Measurements from ENCODE around the gene HCK.
A peak's percentile ranks its signal among the peaks of the same experiment; 100 is the strongest.

Gene HCK

DNA sequence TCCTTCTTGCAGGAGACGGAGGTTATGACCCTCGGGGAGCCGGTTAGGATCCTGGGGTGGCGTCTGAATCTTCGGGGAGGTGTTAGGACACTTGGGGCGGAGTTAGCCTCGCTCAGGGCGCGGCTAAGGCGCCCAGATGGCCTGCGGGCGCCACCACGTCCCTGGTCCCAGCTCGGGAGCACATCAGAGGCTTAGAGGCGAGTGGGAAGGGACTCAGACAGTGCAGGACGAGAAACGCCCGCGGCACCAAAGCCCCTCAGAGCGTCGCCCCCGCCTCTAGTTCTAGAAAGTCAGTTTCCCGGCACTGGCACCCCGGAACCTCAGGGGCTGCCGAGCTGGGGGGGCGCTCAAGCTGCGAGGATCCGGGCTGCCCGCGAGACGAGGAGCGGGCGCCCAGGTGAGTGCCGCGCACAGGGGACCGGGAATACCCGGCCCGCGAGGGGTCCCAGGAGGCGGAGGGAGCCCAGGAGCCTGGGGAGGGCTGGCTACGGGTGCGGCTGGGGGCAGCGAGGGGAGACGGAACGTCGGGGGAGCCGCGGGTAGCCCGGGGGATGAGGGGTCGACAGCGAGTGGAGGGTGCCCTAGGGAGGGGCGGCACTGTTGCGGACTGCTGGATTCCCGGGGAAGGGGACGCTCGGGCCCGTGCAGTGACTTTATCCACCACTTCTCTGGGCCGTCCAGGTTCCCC lies at the start of gene HCK:
HCK (plus strand) TSS at position 153 of the 688 bp plus-strand sequence.
- Mint-ChIP-seq H3K9me3 (no peaks in the 10 kb centered on the region), H3K27me3 (peaks cover 72% of the 10 kb centered on the region), H3K4me1 (peaks cover 24% of the 10 kb centered on the region), H3K4me3 (peak within 1 kb of the TSS; percentile 67 to 86), H3K27ac (peak within 1 kb of the TSS in 1 of 2 donors; percentile 37)
- DNase-seq (no peak), ATAC-seq (peak; percentile 57)

DNA sequence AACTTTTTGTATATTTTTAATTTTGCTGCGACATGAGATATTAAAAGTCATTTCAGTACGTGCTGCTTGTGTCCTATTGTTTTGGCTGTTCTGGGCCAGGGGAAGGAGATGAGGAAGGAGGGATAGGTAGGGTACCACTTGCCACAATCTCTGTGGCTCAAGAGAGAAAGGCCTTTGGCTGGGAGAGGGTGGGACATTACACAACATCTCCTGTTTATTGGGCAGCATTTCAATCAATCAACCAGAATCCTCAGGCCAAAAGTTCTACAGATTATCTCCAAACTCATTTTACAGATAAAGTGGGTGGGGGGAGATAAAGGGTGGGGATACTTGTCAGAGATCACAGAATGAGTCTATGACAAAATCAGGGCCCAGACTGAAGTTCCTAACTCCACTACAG lies 48.7 kb upstream of the HCK start:
- DNase-seq (no peak), ATAC-seq (no peak)
- no peaks in the 10 kb centered on the region for H3K9me3 Mint-ChIP-seq
- H3K27ac Mint-ChIP-seq, result no peak overlapping the region
- H3K4me1 Mint-ChIP-seq, result peaks cover 7% of the 10 kb centered on the region
- no peak overlapping the region for H3K4me3 Mint-ChIP-seq
- peaks cover 8% of the 10 kb centered on the region for H3K27me3 Mint-ChIP-seq

DNA sequence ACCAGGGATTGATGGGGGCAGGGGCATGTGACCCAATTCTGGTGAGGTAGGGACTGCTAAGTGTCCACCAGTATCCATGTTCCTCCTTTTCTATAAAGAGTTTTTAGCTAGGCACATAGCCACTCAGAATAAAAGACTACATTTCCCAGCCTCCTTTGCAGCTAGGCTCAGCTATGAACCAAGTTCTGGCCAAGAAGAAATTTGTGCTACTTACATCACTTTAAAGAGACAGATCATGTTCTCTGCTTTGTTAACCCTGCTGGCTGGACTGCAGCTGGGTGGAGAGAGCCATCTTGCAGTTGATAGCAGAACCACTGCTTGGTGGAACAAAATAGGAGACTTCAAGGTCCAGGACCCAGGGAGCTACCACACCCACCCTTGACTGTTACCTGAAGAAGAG lies 47.1 kb upstream of the HCK start:
- DNase-seq (no peak), ATAC-seq (no peak)
- Mint-ChIP-seq H3K27me3 (peaks cover 8% of the 10 kb centered on the region), H3K9me3 (no peaks in the 10 kb centered on the region), H3K27ac (no peak overlapping the region), H3K4me3 (no peak overlapping the region), H3K4me1 (peaks cover 7% of the 10 kb centered on the region)

DNA sequence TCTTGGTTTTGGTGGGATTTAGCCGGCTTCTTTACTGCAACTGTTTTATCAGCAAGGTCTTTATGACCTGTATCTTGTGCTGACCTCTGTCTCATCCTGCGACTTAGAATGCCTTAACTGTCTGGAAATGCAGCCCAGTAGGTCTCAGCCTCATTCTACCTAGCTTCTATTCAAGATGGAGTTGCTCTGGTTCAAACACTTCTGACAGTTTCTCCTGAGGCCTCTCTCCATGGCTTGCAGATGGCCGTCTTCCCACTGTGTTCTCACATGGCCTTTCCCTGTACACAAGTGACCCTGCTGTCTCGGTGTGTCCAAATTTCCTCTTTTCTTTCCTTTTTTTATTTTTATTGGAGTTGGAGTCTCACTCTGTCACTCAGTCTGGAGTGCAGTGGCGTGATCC lies 46.0 kb upstream of the HCK start:
- ATAC-seq (no peak), DNase-seq (no peak)
- Mint-ChIP-seq H3K4me1 (peaks cover 7% of the 10 kb centered on the region), H3K27me3 (peaks cover 8% of the 10 kb centered on the region), H3K9me3 (no peaks in the 10 kb centered on the region), H3K4me3 (no peak overlapping the region), H3K27ac (no peak overlapping the region)

DNA sequence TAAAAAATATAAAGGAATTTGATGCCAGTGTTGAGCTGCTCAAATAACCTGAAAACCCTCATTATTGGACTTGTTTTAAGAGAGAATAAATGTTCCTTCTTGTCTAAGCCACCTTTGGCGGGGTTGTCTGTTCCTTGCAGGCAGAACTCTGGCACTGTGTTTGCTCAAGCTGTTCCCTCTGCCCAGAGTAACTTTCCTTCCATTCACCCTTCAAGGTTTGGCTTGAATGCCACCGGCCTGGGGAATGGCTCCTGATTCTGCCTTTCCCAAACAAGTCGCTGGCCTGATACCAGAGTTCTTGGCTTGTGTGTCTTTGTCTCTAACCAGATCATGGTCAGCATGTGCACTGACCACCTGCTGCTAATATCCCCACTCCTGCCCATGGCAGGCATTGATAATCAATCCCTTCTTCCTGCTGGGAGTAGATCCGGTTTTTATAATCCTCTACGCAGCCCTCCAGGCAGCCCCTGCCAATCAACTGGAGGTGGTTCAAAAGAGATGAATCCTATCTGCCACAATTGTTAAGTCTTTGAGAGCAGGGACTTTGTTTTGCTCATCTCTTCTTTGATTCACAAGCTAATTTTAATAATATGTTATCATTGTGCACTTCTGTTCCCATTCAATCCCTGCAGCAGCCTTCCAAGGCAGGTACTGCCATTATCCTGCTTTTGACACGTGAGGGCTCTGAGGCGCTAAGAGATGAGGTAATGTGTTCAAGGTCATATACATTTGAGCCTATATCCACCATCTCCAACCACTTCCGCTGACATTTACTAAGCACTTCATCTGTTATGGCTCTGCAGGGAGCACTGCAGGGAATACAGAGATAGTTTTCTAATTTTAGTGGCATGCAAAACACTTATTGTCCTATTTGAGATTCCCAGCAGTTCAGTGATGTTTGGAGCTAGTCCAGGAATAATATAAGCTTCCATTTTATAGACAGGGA lies 44.9 kb upstream of the HCK start:
- DNase-seq (no peak), ATAC-seq (no peak)
- no peak overlapping the region for H3K4me3 Mint-ChIP-seq
- no peak overlapping the region for H3K27ac Mint-ChIP-seq
- no peaks in the 10 kb centered on the region for H3K9me3 Mint-ChIP-seq
- peaks cover 8% of the 10 kb centered on the region for H3K27me3 Mint-ChIP-seq
- peaks cover 7% of the 10 kb centered on the region for H3K4me1 Mint-ChIP-seq

DNA sequence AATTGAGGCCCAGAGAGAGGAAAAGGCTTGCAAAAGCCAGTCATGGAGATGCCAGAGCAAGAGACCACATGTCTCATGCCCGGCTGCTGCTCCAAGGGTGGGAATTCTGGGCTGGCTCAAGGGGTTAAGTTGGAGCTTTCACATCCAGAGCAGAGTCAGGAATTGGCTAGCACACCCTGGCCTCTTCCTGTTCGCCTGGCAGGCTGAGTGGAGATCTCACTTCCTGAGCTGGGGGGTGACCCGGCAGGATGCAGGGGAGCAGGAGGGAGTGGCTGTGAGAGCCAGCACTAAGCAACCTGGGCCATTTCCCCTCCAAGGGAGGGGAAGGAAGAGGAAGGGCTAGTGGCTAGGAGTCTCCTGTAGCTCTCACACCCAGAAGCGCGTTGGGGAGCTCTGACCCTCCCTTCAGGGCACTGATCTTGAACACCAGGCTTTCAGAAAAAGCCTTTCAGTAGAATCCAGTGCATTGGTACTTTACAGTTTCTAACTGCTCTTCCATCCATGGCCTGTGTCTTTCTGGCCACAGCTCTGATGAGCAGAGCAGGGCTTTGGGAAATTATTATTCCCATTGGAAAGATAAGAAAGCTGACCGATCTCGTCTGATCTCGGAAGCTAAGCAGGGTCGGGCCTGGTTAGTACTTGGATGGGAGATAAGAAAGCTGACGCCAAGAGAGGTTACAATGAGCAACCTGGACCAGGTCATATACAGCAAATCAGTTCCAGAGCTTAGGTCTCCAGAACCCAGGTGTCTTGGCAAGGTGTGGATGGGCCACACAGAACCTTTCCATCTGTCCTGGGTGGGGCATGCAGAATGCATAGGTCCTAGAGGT lies 44.0 kb upstream of the HCK start:
- no peak for DNase-seq
- Mint-ChIP-seq H3K27ac (no peak overlapping the region), H3K27me3 (peaks cover 8% of the 10 kb centered on the region), H3K9me3 (no peaks in the 10 kb centered on the region), H3K4me1 (peaks cover 7% of the 10 kb centered on the region), H3K4me3 (no peak overlapping the region)
- no peak for ATAC-seq

DNA sequence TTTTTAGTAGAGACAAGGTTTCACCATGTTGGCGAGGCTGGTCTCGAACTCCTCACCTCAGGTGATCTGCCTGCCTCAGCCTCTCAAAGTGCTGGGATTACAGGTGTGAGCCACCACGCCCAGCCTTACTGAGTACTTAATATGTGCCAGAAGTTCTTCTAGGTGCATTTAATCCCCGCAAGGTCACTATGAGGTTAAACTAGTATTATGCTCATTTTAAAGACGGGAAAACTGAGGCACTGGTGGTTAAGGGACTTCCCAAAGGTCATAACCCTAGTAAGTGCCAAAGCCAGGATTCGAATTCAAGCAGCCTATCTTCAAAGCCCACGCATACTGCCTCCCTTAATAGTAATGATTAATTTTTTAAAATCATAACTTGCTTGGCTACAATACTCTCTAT lies 42.5 kb upstream of the HCK start:
- ATAC-seq (no peak), DNase-seq (no peak)
- Mint-ChIP-seq H3K27me3 (peaks cover 9% of the 10 kb centered on the region), H3K27ac (no peak overlapping the region), H3K4me3 (no peak overlapping the region), H3K4me1 (peaks cover 7% of the 10 kb centered on the region), H3K9me3 (no peaks in the 10 kb centered on the region)

DNA sequence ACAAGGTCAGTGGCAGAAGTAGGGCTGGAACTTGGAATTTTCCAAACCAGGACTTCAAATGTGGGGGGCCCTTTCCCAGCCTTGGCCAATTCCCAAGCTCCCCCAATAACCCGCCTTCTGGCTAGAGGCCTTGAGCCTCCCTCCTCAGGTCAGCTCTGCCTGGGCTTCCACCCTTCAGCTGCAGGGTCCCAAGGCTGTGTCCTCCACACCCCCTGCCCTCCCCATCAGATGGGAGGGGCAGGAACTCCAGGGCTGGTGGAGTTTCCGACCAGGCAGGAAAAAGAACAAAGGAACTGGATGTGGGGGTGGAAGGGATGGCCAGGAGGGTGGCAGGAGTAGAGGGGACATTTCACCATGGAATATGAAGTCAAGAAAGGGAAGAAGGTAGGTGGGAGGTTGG lies 41.9 kb upstream of the HCK start, which contains the start of gene CCM2L:
CCM2L (plus strand) TSS at position 338 of the 400 bp plus-strand sequence; CDS start at position 355, 17 bp downstream.
- ATAC-seq, result no peak
- Mint-ChIP-seq H3K4me1 (peaks cover 7% of the 10 kb centered on the region), H3K27me3 (peaks cover 15% of the 10 kb centered on the region), H3K27ac (no peak within 1 kb of the TSS), H3K9me3 (no peaks in the 10 kb centered on the region), H3K4me3 (no peak within 1 kb of the TSS)
- DNase-seq, result no peak

DNA sequence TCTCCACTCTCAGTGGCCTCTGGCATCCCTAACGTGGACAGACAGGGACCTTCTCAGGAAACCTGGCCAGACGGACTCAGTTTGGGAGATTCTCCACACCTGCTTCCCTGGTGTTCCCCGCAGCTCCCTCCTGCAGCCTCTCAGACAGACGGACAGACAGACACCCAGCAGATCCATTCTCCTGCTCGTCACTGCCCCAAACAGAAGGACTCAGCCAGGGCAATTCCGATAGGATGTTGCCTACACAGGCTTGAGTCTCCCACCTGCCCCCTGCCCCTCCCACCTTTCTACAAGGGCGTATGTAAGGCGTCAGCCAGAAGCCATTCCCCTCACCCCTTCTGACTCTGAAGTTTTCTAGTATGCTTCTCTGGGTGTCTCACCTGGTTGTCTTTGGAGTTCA lies 41.4 kb upstream of the HCK start:
- H3K27ac Mint-ChIP-seq, result no peak overlapping the region
- no peaks in the 10 kb centered on the region for H3K9me3 Mint-ChIP-seq
- H3K4me1 Mint-ChIP-seq, result peaks cover 7% of the 10 kb centered on the region
- no peak overlapping the region for H3K4me3 Mint-ChIP-seq
- ATAC-seq, result no peak
- H3K27me3 Mint-ChIP-seq, result peaks cover 20% of the 10 kb centered on the region
- DNase-seq, result no peak

DNA sequence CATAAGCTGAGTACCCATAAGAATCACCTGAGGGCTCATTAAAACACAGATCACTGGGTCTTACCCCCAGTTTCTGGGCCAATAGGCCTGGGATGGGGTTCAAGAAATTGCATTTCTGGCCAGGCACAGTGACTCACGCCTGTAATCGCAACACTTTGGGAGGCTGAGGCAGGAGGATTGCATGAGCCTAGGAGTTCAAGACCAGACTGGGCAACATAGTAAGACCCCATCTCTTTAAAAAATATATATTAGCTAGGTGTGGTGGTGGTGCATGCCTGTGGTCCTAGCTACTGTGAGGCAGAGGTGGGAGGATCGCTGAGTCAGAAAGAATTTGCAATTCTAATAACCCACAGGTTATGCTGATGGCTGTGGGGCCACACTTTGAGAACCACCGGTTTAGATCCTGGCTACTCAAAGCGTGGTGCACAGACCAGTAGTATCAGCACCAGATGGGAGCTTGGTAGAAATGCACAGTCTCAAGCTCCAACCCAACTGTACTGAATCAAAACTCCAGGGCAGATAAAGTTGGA lies 39.8 kb upstream of the HCK start:
- DNase-seq (no peak), ATAC-seq (no peak)
- no peak overlapping the region for H3K4me3 Mint-ChIP-seq
- H3K4me1 Mint-ChIP-seq, result peaks cover 7% of the 10 kb centered on the region
- peaks cover 31% of the 10 kb centered on the region for H3K27me3 Mint-ChIP-seq
- peak overlapping the region in 1 of 2 donors; percentile 8 for H3K27ac Mint-ChIP-seq
- H3K9me3 Mint-ChIP-seq, result no peaks in the 10 kb centered on the region

DNA sequence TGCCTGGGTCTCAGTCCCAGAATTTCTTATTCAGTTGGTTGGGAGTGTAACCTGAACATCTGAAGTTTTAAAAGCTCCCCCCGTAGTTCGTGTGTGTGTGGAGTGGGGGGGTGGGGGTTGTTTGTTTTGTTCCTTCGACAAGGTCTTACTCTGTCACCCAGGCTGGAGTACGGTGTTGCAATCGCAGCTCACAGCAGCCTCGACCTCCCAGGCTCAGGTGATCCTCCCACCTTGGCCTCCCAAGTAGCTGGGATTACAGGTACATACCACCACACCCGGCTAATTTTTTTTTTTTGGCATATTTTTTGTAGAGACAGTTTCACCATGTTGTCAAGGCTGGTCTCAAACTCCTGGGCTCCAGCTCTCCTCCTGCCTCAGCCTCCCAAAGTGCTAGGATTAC lies 38.7 kb upstream of the HCK start:
- Mint-ChIP-seq H3K27me3 (peaks cover 35% of the 10 kb centered on the region), H3K9me3 (no peaks in the 10 kb centered on the region), H3K4me3 (no peak overlapping the region), H3K27ac (no peak overlapping the region), H3K4me1 (peaks cover 8% of the 10 kb centered on the region)
- ATAC-seq, result no peak
- DNase-seq, result no peak

DNA sequence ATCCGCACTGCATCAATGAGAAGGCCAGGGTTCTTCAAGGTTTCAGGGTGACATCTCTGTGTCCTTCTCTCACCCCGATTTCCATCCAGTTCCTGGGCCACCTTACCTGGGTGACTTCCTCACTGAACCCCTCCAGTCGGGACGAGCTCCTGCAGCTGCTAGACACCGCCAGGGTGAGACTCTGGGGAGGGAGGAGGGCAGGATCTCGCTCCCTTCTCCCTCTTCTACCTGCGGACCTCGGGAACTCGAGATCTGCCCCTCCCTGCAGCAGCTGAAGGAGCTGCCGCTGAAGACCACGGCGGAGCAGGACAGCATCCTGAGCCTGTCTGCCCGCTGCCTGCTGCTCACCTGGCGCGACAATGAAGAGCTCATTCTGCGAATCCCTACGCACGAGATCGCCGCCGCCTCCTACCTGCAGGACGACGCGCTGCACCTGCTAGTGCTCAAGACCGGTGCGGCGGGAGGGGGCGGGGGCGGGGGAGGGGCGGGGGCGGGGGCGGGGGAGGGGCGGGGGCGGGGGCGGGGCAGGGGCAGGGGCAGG lies 34.3 kb upstream of the HCK start:
- peak; percentile 53 for ATAC-seq
- peak; percentile 21 to 27 for DNase-seq

DNA sequence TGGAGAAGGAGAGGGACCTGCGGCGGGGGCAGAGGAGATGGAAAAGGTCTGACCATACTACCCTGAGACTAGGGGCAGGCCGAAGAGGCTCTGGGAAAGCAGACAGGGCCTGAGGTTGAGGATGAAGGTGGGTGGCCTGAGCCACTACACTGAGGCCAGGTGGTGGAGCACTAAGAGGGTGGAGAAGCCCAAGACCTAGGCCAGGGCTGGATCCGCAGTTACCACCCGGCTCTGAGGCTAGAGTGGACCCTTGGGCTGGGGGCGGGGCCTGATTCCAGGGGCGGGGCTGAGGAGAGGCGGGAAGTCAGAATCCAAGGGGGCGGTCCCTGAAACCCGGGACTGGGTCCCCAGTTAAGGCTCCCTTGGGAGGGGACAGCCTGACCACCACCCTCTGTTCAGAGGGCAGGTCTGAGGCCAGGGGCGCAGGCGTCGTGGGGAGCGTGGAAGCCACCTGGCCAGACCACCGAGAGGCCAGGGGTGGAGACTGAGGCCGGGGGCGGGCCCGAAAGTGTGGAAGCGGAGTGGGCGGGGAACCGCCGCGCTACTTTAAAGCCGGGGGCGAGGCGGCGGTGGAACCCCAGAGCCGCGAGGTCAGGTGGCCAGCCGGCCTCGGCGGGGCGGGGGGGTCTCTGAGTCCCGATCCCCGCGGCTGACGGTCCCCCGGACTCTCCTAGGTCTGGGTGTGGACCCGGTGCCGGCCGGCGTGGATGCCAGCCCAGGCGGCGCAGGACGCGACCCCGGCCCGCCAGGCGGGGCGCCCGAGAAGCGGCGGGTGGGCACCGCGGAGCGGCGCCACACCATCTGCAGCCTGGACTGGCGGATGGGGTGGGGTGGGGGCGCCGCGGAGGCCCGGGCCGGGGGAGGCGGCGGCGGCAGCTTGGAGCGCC lies 33.5 kb upstream of the HCK start:
- Mint-ChIP-seq H3K27me3 (peaks cover 85% of the 10 kb centered on the region), H3K27ac (no peak overlapping the region), H3K4me1 (peaks cover 27% of the 10 kb centered on the region), H3K9me3 (no peaks in the 10 kb centered on the region), H3K4me3 (peak overlapping the region; percentile 87 to 92)
- ATAC-seq (peak; percentile 70), DNase-seq (peak; percentile 26 to 31)

More for the DNA sequence above, 34.3 kb upstream of the HCK start:
- Mint-ChIP-seq H3K4me3 (peak overlapping the region; percentile 55 to 92), H3K4me1 (peaks cover 27% of the 10 kb centered on the region), H3K9me3 (no peaks in the 10 kb centered on the region), H3K27me3 (peaks cover 77% of the 10 kb centered on the region), H3K27ac (no peak overlapping the region)

DNA sequence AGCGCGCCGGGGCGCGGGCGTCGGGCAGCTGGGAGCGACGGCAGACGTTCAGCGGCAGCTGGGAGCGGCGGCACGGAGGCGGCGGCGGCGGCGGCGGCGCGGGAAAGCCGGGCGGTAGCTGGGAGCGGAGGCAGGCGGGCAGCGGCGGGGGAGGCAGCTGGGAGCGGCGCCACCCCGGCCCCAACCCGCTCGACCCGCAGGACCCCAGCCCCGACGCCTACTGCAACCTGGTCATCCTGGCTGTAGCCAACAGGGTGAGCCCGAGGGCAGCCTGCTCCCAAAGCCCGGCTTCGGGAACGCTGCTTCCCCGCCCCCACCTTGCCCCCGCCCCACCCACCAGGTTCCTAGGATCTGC lies 32.9 kb upstream of the HCK start:
- peak overlapping the region; percentile 83 to 90 for H3K4me3 Mint-ChIP-seq
- peaks cover 89% of the 10 kb centered on the region for H3K27me3 Mint-ChIP-seq
- ATAC-seq (peak; percentile 10), DNase-seq (no peak)
- H3K4me1 Mint-ChIP-seq, result peaks cover 27% of the 10 kb centered on the region
- H3K9me3 Mint-ChIP-seq, result no peaks in the 10 kb centered on the region
- peak overlapping the region in 1 of 2 donors; percentile 72 for H3K27ac Mint-ChIP-seq
